HEK293 (cell line): ENCODE results near the gene ZNF605.
A peak's percentile ranks its signal among the peaks of the same experiment; 100 is the strongest.

Experiments used
- CTCF ChIA-PET: fragments of 350-600 bp; formaldehyde crosslinking; extraction: SDS; loops from one replicate; lab custom pipeline; 2021; ENCODE audit warnings: antibody characterized with exemption; lab: Yijun Ruan, JAX
- POLR2A ChIA-PET: fragments of 300-600 bp; formaldehyde crosslinking; extraction: SDS; loops from one replicate; lab custom pipeline; 2020; ENCODE audit warnings: antibody characterized with exemption, inconsistent platforms; lab: Yijun Ruan, JAX
- H3K27ac ChIP-seq: fragments of 200-500 bp; sonication (Bioruptor generic); 2 replicates; pipeline ENCODE4 v1.5.1; 2014; ENCODE audit warnings: low read depth, low read length, control low read depth, inconsistent platforms; ENCODE audit errors: extremely low read depth
- H3K36me3 ChIP-seq, 2 experiments: fragments of 200-500 bp in 1 of 2; sonication (Bioruptor generic) in 1 of 2; 1 replicate in 1 of 2; 2 replicates in 1 of 2; pipeline ENCODE4 v1.5.1; 2014 to 2017; ENCODE audit warnings: inconsistent platforms in 2 of 2, low read length in 2 of 2; ENCODE audit not compliant: control insufficient read depth in 2 of 2, insufficient read depth in 1 of 2
- H3K4me1 ChIP-seq: fragments of 200-500 bp; sonication (Bioruptor generic); 2 replicates; pipeline ENCODE4 v1.5.1; 2014; ENCODE audit warnings: mild to moderate bottlenecking, low read length, inconsistent platforms; ENCODE audit not compliant: control insufficient read depth, insufficient read depth
- H3K4me3 ChIP-seq: 2 replicates; pipeline ENCODE4 v1.5.1; 2011; ENCODE audit warnings: low read depth, mild to moderate bottlenecking, control low read depth, low read length, moderate library complexity
- H3K9me3 ChIP-seq: fragments of 200-500 bp; sonication (Bioruptor generic); 2 replicates; pipeline ENCODE4 v1.5.1; 2014; ENCODE audit warnings: low read depth, low read length, inconsistent platforms; ENCODE audit not compliant: control insufficient read depth, insufficient read depth
- GLI4 ChIP-seq: fragments of 450-650 bp; formaldehyde crosslinking; IDR thresholded peaks from 2 replicates; pipeline ENCODE4 v1.5.1; 2016; ENCODE audit warnings: missing biosample characterization, missing genetic modification characterization
- HOXA7 ChIP-seq: sonication (generic); formaldehyde crosslinking; IDR thresholded peaks from 2 replicates; pipeline ENCODE4 v1.8.1; 2022; ENCODE audit warnings: missing genetic modification reagents, borderline replicate concordance
- SCRT1 ChIP-seq: fragments of 450-650 bp; formaldehyde crosslinking; IDR thresholded peaks from 2 replicates; pipeline ENCODE4 v1.5.1; 2016; ENCODE audit warnings: missing biosample characterization, missing genetic modification characterization, borderline replicate concordance
- ZNF169 ChIP-seq: fragments of 450-650 bp; formaldehyde crosslinking; IDR thresholded peaks from 2 replicates; pipeline ENCODE4 v1.5.1; 2016; ENCODE audit warnings: missing biosample characterization, missing genetic modification characterization
- ZNF311 ChIP-seq: fragments of 450-650 bp; formaldehyde crosslinking; IDR thresholded peaks from 2 replicates; pipeline ENCODE4 v1.5.1; 2017; ENCODE audit warnings: missing biosample characterization, missing genetic modification characterization, borderline replicate concordance
- TF ChIP-seq, protein P1 (sequence below): fragments of 450-650 bp; IDR thresholded peaks from 2 replicates; pipeline ENCODE4 v1.5.1; 2018; ENCODE audit warnings: missing biosample characterization, mild to moderate bottlenecking, missing genetic modification characterization
- TF ChIP-seq, protein P2 (sequence below): fragments of 450-650 bp; formaldehyde crosslinking; IDR thresholded peaks from 2 replicates; pipeline ENCODE4 v1.5.1; 2017; ENCODE audit warnings: missing biosample characterization, missing genetic modification characterization
- TF ChIP-seq, protein P3 (sequence below): fragments of 450-650 bp; formaldehyde crosslinking; IDR thresholded peaks from 2 replicates; pipeline ENCODE4 v1.5.1; 2016; ENCODE audit warnings: missing biosample characterization, missing genetic modification characterization
- TF ChIP-seq, protein P4 (sequence below): fragments of 450-650 bp; formaldehyde crosslinking; conservative IDR thresholded peaks from 2 replicates; pipeline ENCODE4 v1.5.1; 2016; ENCODE audit warnings: low read depth, missing biosample characterization, missing genetic modification characterization
- TF ChIP-seq, protein P5 (sequence below): fragments of 450-650 bp; formaldehyde crosslinking; IDR thresholded peaks from 2 replicates; pipeline ENCODE4 v1.5.1; 2016; ENCODE audit warnings: missing biosample characterization, missing genetic modification characterization
- TF ChIP-seq, protein P6 (sequence below): fragments of 450-650 bp; formaldehyde crosslinking; IDR thresholded peaks from 2 replicates; pipeline ENCODE4 v1.5.1; 2016; ENCODE audit warnings: missing biosample characterization, missing genetic modification characterization
- TF ChIP-seq, protein P7 (sequence below): fragments of 450-650 bp; formaldehyde crosslinking; IDR thresholded peaks from 2 replicates; pipeline ENCODE4 v1.5.1; 2016; ENCODE audit warnings: missing biosample characterization, missing genetic modification characterization, low read depth
- TF ChIP-seq, protein P8 (sequence below): fragments of 450-650 bp; formaldehyde crosslinking; IDR thresholded peaks from 2 replicates; pipeline ENCODE4 v1.5.1; 2016; ENCODE audit warnings: missing biosample characterization, missing genetic modification characterization

The ZNF605 gene

DNA sequence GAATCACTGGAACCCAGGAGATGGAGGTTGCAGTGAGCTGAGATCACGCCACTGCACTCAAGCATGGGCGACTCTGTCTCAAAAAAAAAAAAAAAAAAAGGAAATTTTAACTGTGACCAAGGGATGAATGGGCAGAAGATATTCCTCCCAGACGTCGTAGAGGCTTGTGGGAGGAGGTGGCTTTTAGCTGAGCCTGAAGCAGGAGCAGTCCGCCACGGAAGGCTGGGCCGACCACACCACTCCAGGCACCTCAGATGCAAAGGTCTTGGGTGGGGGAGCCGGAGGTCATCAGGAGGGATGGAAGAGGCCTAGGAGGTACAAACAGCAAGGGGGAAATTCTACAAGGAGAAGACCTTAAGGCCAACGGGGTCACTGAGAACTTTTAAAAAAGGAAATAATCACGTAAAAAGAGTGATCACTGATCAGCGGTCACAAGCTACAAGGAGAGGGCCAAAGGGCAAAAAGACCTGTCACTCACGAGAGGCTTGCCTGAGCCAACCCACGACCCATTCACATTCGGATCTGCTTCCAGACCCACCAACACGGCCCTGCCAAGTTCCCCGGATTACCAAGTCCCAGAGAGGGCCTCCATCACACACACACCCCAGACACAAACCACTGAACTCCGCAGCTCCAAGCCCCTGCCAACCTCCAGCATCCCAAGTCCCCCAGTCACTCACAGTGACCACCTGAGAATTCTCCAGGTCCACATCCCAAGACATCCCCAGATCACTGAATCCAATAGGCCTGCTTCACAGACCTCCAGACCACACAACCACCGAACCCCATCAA is 3.5 kb downstream of the ZNF605 start:
- H3K9me3 ChIP-seq: no peaks in the 10 kb centered on the region; the same call in 1 of the 2 replicates
- H3K27ac ChIP-seq: no peak overlapping the region
- peaks cover 2% of the 10 kb centered on the region; the same call in 1 of the 2 replicates for H3K4me1 ChIP-seq
- H3K4me3 ChIP-seq: no peak overlapping the region
- TF ChIP-seq, protein P1, sequence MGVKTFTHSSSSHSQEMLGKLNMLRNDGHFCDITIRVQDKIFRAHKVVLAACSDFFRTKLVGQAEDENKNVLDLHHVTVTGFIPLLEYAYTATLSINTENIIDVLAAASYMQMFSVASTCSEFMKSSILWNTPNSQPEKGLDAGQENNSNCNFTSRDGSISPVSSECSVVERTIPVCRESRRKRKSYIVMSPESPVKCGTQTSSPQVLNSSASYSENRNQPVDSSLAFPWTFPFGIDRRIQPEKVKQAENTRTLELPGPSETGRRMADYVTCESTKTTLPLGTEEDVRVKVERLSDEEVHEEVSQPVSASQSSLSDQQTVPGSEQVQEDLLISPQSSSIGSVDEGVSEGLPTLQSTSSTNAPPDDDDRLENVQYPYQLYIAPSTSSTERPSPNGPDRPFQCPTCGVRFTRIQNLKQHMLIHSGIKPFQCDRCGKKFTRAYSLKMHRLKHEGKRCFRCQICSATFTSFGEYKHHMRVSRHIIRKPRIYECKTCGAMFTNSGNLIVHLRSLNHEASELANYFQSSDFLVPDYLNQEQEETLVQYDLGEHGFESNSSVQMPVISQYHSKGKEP (tag by site-specific recombination): no peak
- no peak for TF ChIP-seq SCRT1 (tag by site-specific recombination)
- TF ChIP-seq, protein P2, sequence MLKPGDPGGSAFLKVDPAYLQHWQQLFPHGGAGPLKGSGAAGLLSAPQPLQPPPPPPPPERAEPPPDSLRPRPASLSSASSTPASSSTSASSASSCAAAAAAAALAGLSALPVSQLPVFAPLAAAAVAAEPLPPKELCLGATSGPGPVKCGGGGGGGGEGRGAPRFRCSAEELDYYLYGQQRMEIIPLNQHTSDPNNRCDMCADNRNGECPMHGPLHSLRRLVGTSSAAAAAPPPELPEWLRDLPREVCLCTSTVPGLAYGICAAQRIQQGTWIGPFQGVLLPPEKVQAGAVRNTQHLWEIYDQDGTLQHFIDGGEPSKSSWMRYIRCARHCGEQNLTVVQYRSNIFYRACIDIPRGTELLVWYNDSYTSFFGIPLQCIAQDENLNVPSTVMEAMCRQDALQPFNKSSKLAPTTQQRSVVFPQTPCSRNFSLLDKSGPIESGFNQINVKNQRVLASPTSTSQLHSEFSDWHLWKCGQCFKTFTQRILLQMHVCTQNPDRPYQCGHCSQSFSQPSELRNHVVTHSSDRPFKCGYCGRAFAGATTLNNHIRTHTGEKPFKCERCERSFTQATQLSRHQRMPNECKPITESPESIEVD (tag by site-specific recombination): no peak
- TF ChIP-seq, protein P3, sequence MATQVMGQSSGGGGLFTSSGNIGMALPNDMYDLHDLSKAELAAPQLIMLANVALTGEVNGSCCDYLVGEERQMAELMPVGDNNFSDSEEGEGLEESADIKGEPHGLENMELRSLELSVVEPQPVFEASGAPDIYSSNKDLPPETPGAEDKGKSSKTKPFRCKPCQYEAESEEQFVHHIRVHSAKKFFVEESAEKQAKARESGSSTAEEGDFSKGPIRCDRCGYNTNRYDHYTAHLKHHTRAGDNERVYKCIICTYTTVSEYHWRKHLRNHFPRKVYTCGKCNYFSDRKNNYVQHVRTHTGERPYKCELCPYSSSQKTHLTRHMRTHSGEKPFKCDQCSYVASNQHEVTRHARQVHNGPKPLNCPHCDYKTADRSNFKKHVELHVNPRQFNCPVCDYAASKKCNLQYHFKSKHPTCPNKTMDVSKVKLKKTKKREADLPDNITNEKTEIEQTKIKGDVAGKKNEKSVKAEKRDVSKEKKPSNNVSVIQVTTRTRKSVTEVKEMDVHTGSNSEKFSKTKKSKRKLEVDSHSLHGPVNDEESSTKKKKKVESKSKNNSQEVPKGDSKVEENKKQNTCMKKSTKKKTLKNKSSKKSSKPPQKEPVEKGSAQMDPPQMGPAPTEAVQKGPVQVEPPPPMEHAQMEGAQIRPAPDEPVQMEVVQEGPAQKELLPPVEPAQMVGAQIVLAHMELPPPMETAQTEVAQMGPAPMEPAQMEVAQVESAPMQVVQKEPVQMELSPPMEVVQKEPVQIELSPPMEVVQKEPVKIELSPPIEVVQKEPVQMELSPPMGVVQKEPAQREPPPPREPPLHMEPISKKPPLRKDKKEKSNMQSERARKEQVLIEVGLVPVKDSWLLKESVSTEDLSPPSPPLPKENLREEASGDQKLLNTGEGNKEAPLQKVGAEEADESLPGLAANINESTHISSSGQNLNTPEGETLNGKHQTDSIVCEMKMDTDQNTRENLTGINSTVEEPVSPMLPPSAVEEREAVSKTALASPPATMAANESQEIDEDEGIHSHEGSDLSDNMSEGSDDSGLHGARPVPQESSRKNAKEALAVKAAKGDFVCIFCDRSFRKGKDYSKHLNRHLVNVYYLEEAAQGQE (tag by site-specific recombination): no peak
- TF ChIP-seq, protein P4, sequence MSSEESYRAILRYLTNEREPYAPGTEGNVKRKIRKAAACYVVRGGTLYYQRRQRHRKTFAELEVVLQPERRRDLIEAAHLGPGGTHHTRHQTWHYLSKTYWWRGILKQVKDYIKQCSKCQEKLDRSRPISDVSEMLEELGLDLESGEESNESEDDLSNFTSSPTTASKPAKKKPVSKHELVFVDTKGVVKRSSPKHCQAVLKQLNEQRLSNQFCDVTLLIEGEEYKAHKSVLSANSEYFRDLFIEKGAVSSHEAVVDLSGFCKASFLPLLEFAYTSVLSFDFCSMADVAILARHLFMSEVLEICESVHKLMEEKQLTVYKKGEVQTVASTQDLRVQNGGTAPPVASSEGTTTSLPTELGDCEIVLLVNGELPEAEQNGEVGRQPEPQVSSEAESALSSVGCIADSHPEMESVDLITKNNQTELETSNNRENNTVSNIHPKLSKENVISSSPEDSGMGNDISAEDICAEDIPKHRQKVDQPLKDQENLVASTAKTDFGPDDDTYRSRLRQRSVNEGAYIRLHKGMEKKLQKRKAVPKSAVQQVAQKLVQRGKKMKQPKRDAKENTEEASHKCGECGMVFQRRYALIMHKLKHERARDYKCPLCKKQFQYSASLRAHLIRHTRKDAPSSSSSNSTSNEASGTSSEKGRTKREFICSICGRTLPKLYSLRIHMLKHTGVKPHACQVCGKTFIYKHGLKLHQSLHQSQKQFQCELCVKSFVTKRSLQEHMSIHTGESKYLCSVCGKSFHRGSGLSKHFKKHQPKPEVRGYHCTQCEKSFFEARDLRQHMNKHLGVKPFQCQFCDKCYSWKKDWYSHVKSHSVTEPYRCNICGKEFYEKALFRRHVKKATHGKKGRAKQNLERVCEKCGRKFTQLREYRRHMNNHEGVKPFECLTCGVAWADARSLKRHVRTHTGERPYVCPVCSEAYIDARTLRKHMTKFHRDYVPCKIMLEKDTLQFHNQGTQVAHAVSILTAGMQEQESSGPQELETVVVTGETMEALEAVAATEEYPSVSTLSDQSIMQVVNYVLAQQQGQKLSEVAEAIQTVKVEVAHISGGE: no peak
- TF ChIP-seq GLI4 (tag by site-specific recombination): no peak
- CTCF ChIA-PET: no interaction called here
- H3K36me3 ChIP-seq: peaks cover 0 to 44% of the 10 kb centered on the region in 2 experiments; a peak in 2 of 3 replicates
- POLR2A ChIA-PET: interaction anchor here (0.7 kb wide), 1 partner anchor 15 kb away, joined by 6 read pairs; no protein-coding TSS in a partner anchor

DNA sequence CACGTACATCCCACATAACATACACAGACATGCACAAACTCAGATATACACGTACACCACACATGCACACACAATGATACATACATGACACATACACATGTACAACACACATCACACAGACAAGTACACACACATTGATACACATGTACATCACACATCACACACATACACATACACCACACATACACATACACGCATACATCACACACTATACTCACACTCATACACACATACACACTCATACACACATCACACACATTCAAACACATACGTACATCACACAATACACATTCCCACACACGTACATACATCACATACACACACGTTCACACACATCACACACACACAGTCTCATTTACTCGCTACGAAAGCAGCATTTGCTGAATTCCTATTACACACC is 4.5 kb downstream of the ZNF605 start:
- Histone ChIP-seq H3K36me3 (peaks cover 0 to 44% of the 10 kb centered on the region in 2 experiments; a peak in 2 of 3 replicates), H3K27ac (no peak overlapping the region), H3K4me1 (peaks cover 2% of the 10 kb centered on the region; the same call in 1 of the 2 replicates), H3K9me3 (no peaks in the 10 kb centered on the region; the same call in 1 of the 2 replicates), H3K4me3 (no peak overlapping the region)
- ChIA-PET POLR2A (no interaction called here), CTCF (no interaction called here)
- TF ChIP-seq, protein P5, sequence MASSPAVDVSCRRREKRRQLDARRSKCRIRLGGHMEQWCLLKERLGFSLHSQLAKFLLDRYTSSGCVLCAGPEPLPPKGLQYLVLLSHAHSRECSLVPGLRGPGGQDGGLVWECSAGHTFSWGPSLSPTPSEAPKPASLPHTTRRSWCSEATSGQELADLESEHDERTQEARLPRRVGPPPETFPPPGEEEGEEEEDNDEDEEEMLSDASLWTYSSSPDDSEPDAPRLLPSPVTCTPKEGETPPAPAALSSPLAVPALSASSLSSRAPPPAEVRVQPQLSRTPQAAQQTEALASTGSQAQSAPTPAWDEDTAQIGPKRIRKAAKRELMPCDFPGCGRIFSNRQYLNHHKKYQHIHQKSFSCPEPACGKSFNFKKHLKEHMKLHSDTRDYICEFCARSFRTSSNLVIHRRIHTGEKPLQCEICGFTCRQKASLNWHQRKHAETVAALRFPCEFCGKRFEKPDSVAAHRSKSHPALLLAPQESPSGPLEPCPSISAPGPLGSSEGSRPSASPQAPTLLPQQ (tag by site-specific recombination): no peak
- TF ChIP-seq HOXA7 (no peak), ZNF311 (tag by site-specific recombination) (peak; percentile 86; the same call in 1 of the 2 replicates), ZNF169 (tag by site-specific recombination) (no peak; the same call in 1 of the 2 replicates)
- TF ChIP-seq, protein P6, sequence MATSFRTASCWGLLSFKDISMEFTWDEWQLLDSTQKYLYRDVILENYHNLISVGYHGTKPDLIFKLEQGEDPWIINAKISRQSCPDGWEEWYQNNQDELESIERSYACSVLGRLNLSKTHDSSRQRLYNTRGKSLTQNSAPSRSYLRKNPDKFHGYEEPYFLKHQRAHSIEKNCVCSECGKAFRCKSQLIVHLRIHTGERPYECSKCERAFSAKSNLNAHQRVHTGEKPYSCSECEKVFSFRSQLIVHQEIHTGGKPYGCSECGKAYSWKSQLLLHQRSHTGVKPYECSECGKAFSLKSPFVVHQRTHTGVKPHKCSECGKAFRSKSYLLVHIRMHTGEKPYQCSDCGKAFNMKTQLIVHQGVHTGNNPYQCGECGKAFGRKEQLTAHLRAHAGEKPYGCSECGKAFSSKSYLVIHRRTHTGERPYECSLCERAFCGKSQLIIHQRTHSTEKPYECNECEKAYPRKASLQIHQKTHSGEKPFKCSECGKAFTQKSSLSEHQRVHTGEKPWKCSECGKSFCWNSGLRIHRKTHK: no peak
- TF ChIP-seq, protein P7, sequence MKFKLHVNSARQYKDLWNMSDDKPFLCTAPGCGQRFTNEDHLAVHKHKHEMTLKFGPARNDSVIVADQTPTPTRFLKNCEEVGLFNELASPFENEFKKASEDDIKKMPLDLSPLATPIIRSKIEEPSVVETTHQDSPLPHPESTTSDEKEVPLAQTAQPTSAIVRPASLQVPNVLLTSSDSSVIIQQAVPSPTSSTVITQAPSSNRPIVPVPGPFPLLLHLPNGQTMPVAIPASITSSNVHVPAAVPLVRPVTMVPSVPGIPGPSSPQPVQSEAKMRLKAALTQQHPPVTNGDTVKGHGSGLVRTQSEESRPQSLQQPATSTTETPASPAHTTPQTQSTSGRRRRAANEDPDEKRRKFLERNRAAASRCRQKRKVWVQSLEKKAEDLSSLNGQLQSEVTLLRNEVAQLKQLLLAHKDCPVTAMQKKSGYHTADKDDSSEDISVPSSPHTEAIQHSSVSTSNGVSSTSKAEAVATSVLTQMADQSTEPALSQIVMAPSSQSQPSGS (tag by site-specific recombination): no peak
- TF ChIP-seq, protein P8, sequence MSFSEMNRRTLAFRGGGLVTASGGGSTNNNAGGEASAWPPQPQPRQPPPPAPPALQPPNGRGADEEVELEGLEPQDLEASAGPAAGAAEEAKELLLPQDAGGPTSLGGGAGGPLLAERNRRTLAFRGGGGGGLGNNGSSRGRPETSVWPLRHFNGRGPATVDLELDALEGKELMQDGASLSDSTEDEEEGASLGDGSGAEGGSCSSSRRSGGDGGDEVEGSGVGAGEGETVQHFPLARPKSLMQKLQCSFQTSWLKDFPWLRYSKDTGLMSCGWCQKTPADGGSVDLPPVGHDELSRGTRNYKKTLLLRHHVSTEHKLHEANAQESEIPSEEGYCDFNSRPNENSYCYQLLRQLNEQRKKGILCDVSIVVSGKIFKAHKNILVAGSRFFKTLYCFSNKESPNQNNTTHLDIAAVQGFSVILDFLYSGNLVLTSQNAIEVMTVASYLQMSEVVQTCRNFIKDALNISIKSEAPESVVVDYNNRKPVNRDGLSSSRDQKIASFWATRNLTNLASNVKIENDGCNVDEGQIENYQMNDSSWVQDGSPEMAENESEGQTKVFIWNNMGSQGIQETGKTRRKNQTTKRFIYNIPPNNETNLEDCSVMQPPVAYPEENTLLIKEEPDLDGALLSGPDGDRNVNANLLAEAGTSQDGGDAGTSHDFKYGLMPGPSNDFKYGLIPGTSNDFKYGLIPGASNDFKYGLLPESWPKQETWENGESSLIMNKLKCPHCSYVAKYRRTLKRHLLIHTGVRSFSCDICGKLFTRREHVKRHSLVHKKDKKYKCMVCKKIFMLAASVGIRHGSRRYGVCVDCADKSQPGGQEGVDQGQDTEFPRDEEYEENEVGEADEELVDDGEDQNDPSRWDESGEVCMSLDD (tag by site-specific recombination): no peak
